ENCODE results near the gene L3MBTL2.

The L3MBTL2 gene

GRCh38 chr22:41280065-41280464 lies 75.0 kb downstream of the L3MBTL2 start:
- no peak for DNase-seq

GRCh38 chr22:41280854-41281253 lies 75.7 kb downstream of the L3MBTL2 start:
- DNase-seq: no peak
